DMS 273 (cell line): ENCODE data around the gene PDE4D.
A peak's percentile ranks its signal among the peaks of the same experiment; 100 is the strongest.

Experiments
- DNase-seq: peaks from one replicate; lab custom pipeline; 2025; ENCODE audit not compliant: unreplicated experiment; lab: John Stamatoyannopoulos, UW

PDE4D gene

DNA sequence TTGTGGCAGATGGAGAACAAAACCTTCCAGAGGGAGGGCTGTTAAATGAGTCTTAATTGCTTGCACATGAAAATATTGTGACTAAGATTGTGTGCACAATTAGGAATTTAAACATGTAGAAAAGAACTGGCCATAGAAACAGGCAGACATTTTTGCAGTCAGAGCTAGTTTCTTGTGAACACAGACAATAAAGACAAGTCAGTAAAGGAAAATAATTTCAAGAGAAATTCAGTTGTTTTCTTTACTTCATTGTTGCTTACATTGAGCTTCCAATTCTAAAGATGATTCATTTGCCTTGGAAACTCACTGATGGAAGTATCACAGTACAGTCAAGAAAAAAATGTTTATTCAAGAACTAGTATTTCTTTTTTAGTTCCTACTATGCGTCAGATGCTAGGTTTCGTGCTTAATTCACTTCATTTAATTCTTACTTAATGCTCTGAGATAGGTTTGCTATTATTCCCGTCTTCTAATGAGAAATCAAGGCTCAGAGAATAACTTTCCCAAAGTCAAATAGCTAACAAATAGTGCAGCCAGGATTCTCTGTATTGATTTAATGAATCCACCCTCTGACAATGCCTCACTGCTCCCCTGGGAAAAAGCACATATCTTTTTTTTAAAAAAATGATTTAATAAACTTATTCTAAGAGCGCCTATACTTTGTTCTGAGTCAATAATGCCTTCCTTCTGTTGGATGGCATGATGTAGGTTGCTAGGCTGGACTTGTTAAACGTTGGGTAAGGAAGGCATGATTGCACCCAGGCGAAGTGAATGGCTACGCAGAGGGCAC lies 729.3 kb downstream of the PDE4D start:
- DNase-seq: peak; percentile 10

- no peak for DNase-seq
Observed at GRCh38 chr5:59161221-59162105, 732.1 kb downstream of the PDE4D start.

- DNase-seq: no peak
Observed at GRCh38 chr5:59158637-59159391, 734.7 kb downstream of the PDE4D start.

- no peak for DNase-seq
Observed at GRCh38 chr5:59158165-59158564, 735.4 kb downstream of the PDE4D start.

- DNase-seq: no peak
Observed at GRCh38 chr5:59157068-59157467, 736.5 kb downstream of the PDE4D start.

- no peak for DNase-seq
Observed at GRCh38 chr5:59152701-59153245, 740.8 kb downstream of the PDE4D start.

- no peak for DNase-seq
Observed at GRCh38 chr5:59151162-59151889, 742.2 kb downstream of the PDE4D start.

- DNase-seq: no peak
Observed at GRCh38 chr5:59149827-59150226, 743.7 kb downstream of the PDE4D start.

DNA sequence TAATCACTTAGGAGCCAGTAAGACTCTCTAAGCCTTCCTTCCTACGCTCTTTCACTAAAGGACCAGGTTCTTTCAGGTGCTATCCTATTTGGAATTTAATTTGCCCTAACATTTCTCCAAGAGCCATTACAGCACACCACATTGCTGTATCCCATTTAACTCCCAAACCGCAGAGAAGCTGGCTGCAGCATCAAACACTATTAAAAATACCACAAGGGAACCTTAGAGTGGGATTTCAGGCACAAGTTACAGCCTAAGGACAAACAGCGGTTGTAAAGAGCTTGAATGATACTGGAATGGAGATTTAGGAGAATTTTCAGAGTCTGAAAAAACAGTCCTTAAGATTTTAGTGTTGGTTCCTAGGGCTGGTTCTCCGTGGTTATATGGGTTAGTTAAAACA lies 744.3 kb downstream of the PDE4D start:
- DNase-seq: no peak

- DNase-seq: no peak
Observed at GRCh38 chr5:59146729-59147128, 746.8 kb downstream of the PDE4D start.

DNA sequence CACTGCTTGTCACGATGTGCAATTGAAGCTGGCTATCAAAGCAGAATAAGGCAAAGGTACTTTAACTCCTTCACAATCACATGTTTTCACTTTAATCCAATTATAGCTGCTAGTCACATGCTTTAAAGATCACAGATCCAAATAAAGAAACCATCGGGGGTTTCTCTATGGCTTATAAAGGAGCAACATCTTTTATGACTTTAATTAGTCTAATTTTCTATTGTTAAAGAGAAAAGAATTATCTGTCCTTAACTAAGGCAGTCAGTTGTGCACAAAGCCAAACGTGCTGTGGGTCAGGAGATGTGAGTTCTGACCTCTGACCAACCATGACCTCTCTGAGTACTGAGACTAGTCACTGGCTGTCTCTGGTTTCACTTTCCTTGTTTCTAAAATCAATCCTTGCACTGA lies 749.6 kb downstream of the PDE4D start:
- no peak for DNase-seq

- DNase-seq: no peak
Observed at GRCh38 chr5:59142927-59143326, 750.6 kb downstream of the PDE4D start.

- DNase-seq: no peak
Observed at GRCh38 chr5:59142138-59142537, 751.4 kb downstream of the PDE4D start.

- no peak for DNase-seq
Observed at GRCh38 chr5:59140133-59140532, 753.4 kb downstream of the PDE4D start.

GRCh38 chr5:59139695-59140094 lies 753.8 kb downstream of the PDE4D start:
- DNase-seq: no peak

DNA sequence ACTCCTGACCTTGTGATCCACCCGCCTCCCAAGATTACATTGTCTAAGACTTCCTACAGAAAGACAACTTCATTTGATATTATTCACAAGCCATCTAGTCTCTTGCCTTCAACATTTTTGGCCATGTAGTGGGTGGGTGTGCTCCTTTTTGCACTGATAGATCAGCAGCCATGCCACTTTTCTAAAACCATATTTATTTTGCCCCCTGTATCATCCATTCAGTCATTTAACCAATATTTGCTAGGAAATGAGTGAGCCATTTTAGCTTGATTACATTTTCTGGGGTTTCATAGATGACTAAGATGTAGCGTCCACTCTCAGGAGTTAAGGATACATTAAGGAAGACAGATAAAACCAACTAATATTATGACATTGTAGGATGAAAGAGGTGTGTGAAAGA lies 755.0 kb downstream of the PDE4D start:
- no peak for DNase-seq

DNA sequence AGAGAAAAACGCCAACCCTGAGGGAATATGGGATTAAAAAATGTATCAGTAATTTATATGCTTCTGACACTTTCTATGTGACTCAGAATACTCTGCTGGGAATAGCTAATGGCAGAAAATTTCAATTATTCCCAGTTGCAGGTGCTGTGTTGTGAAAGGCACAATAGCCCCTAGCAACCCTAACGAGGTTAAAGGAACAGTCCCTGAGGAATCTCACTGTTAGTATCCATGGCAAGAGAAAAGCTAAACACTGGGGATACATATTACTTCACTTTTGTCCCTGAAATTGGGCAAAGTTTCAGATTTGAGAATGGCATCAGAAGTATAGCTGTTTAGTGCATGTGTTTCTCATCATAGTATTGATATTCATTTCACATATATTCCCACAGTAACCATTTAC lies 755.7 kb downstream of the PDE4D start:
- no peak for DNase-seq

DNA sequence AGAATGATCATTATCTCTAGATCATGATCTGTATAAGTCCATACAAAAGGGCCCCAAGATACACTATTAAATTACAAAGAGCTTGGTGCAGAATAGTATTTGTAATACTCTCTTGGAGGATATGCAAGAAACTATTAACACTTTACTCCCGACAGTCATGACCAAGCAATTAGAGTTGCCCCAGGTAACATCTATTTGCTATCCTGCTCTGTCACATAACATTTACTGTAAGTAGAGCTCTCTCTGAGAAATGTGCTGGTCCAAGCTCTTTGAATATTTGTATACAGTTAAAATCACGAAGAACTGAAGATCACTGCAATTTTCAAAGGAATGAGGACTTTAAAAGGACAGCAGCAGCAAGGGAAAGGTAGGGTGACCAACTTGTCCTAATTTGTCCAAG lies 757.0 kb downstream of the PDE4D start:
- no peak for DNase-seq

DNA sequence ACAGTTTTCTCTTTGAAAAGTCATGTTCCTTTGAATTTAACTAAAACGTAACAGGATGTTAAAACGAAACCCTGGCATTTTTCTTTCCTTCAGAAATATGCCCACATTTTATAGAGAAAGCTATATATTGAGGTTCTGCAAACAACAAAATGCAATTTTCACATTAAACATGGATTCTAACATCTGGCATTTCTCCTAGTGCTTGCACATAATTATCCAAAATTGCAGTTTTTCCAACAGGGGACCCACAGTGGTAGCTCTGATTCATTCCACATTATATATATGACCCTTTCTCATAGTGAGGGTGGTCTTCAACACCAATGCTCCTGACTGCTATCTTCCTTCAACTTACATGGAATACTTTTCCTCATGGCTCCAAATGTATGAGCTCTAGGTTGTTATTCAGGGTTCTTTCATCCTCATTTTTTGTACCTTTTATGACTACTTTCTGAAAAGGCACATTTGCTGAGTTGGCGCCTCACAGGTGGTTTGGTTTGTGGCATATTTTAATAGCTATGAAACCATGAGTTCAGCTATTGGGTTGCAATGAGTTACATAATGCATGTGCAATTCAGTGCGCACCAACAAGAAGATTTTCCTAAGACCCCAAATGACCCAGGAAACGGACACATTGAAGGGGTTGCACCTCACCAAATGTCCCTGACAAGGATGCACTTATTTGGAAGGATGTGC lies 758.9 kb downstream of the PDE4D start:
- no peak for DNase-seq

DNA sequence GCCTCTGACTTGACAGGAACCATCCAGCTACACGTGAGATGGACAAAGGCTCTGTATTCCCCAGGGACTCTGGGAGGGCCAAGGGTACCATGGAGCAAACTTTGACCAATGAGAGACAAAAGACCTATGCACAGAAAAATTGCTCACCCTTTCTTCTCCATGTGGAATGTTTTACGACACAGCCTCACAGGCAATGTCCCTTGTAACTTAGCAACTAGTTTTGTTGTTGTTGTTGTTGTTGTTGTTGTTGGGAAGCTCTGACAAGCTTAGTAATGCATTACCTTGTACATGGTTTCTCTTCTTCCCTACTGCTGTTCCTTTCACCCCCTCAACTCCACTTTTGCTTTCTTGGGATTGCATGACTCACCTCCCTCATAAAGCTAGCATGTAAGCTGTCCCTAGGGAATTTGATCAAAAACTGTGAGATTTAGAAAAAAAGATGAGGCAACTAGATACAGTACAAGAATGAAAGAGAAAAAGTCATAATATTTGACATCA lies 759.7 kb downstream of the PDE4D start:
- DNase-seq: peak; percentile 16
